K562 (cell line): ENCODE results near the gene NFIB. TPM values are rescaled to one million over a fixed set of nuclear protein-coding genes. Genes with fewer than 3 reads are reported as not detected.

ENCODE experiments used
- ATAC-seq: fragments of 200-7000 bp; cut with Tn5 transposase; 3 replicates; pipeline ENCODE4 v1.9.1; 2020; ENCODE audit warnings: moderate library complexity
- BruUV-seq: library from RNA; stranded (reverse); fragments of 400-500 nt; replicated peaks from 2 replicates; lab custom pipeline; 2021; lab: Mats Ljungman, UMichigan
- CTCF ChIA-PET: fragments of 300-600 bp; formaldehyde crosslinking; extraction: SDS; loops from one replicate; lab custom pipeline; 2021; ENCODE audit warnings: low intra/inter-chr PET ratio; lab: Yijun Ruan, JAX
- POLR2A ChIA-PET: fragments of 300-600, 350-650 bp; sonication (Branson Sonifier 250); formaldehyde crosslinking; extraction: SDS; loops from one replicate; lab custom pipeline; 2021; ENCODE audit warnings: antibody characterized with exemption, inconsistent platforms; lab: Yijun Ruan, JAX
- DNase-seq, 4 experiments: peaks; one replicate each; pipeline versions ENCODE4 v3.0.0 to v3.0.0-alpha.2; 2011 to 2018; ENCODE audit warnings: low spot score in 3 of 4, mixed read lengths in 3 of 4; ENCODE audit errors: extremely low read depth in 1 of 4
- FAIRE-seq: peaks from 2 replicates; lab custom pipeline; 2011; peaks lifted over from hg19 to GRCh38; lab: Jason Lieb, UNC
- H2AFZ ChIP-seq: 2 replicates; pipeline ENCODE4 v1.6.0; 2011; ENCODE audit warnings: low read depth, low read length, control low read depth, inconsistent platforms
- H3K27ac ChIP-seq: fragments of 200-600 bp; 3 replicates; pipeline ENCODE4 v1.8.0; 2011; ENCODE audit warnings: low read depth, mild to moderate bottlenecking, control low read depth, inconsistent platforms, low read length, moderate library complexity, mixed read lengths; ENCODE audit errors: extremely low read depth
- H3K27me3 ChIP-seq, 2 experiments: fragments of 300-600 bp in 1 of 2; 2 replicates in 1 of 2; 3 replicates in 1 of 2; pipeline versions ENCODE4 v1.6.0 to v1.8.0; 2011; ENCODE audit warnings: inconsistent platforms in 2 of 2, low read length in 2 of 2, mild to moderate bottlenecking in 1 of 2, mixed read lengths in 1 of 2, moderate library complexity in 1 of 2; ENCODE audit not compliant: control insufficient read depth in 2 of 2, insufficient read depth in 2 of 2
- H3K36me3 ChIP-seq: fragments of 300-600 bp; 3 replicates; pipeline ENCODE4 v1.8.0; 2011; ENCODE audit warnings: mild to moderate bottlenecking, low read length, inconsistent platforms; ENCODE audit not compliant: control insufficient read depth, insufficient read depth
- H3K4me1 ChIP-seq, 2 experiments: fragments of 200-600 bp in 1 of 2; replicated peaks in 1 of 2; 2 replicates in 1 of 2; 3 replicates in 1 of 2; pipeline versions ENCODE4 v1.5.1 to v1.8.0; 2011; ENCODE audit warnings: inconsistent platforms in 2 of 2, low read length in 2 of 2, mild to moderate bottlenecking in 1 of 2, mixed read lengths in 1 of 2, moderate library complexity in 1 of 2; ENCODE audit not compliant: control insufficient read depth in 2 of 2, insufficient read depth in 2 of 2
- H3K4me2 ChIP-seq: 2 replicates; pipeline ENCODE4 v1.6.1; 2011; ENCODE audit warnings: low read length, control low read depth, inconsistent platforms, mixed read lengths; ENCODE audit not compliant: insufficient read depth
- H3K4me3 ChIP-seq: fragments of 200-600 bp; sonication (generic), shearing (Covaris generic); 2 replicates; pipeline ENCODE4 v1.5.1; 2016; ENCODE audit warnings: control low read depth, inconsistent platforms
- H3K79me2 ChIP-seq: fragments of 200-600 bp; 3 replicates; pipeline ENCODE4 v1.8.0; 2011; ENCODE audit warnings: low read length, inconsistent platforms; ENCODE audit not compliant: control insufficient read depth, insufficient read depth
- H3K9ac ChIP-seq, 2 experiments: 2 replicates each; pipeline versions ENCODE4 v1.6.0 to v1.6.1; 2011; ENCODE audit warnings: low read depth in 2 of 2, low read length in 2 of 2, control low read depth in 1 of 2, inconsistent platforms in 1 of 2, mild to moderate bottlenecking in 1 of 2, mixed read lengths in 1 of 2; ENCODE audit not compliant: insufficient read depth in 1 of 2
- H3K9me1 ChIP-seq: one replicate; pipeline ENCODE4 v1.6.0; 2011; ENCODE audit warnings: inconsistent platforms, mild to moderate bottlenecking, low read length, moderate library complexity; ENCODE audit not compliant: control insufficient read depth, insufficient read depth
- H3K9me3 ChIP-seq: replicated peaks from 2 replicates; pipeline ENCODE4 v1.5.1; 2011; ENCODE audit warnings: low read depth, low read length, inconsistent platforms; ENCODE audit not compliant: control insufficient read depth, insufficient read depth
- H4K20me1 ChIP-seq: replicated peaks from 2 replicates; pipeline ENCODE4 v1.6.1; 2011; ENCODE audit warnings: low read length, inconsistent platforms, mixed read lengths; ENCODE audit not compliant: control insufficient read depth, insufficient read depth
- CBX2 ChIP-seq: fragments of 200-600 bp; sonication (generic); IDR thresholded peaks from one replicate; pipeline ENCODE4 v1.6.1; 2012; ENCODE audit warnings: mild to moderate bottlenecking, low read length, inconsistent platforms; ENCODE audit not compliant: insufficient read depth, poor library complexity, severe bottlenecking
- ETV6 ChIP-seq, 3 experiments: fragments of 150-350 bp in 1 of 3; sonication (generic) in 1 of 3; formaldehyde crosslinking in 1 of 3; IDR thresholded peaks; 2 replicates each; pipeline versions ENCODE4 v1.6.1 to v1.8.0; 2014 to 2022; ENCODE audit warnings: borderline replicate concordance in 2 of 3, low read depth in 2 of 3, antibody characterized with exemption in 1 of 3, low read length in 1 of 3, mild to moderate bottlenecking in 1 of 3, missing genetic modification reagents in 1 of 3
- HDAC2 ChIP-seq: fragments of 450-650 bp; IDR thresholded peaks from 2 replicates; pipeline ENCODE4 v1.6.1; 2016; ENCODE audit warnings: mild to moderate bottlenecking
- HDAC6 ChIP-seq: IDR thresholded peaks from 2 replicates; pipeline ENCODE4 v1.6.1; 2012; ENCODE audit warnings: low read depth, mild to moderate bottlenecking, control low read depth, inconsistent platforms, low read length, moderate library complexity
- KDM4B ChIP-seq, 2 experiments: fragments of 450-650 bp in 1 of 2; sonication (generic) in 1 of 2; IDR thresholded peaks; 2 replicates each; pipeline ENCODE4 v1.6.1; 2016 to 2017; ENCODE audit warnings: borderline replicate concordance in 2 of 2, antibody characterized with exemption in 1 of 2, low read depth in 1 of 2, mild to moderate bottlenecking in 1 of 2
- PRPF4 ChIP-seq: fragments of 200-400 bp; formaldehyde crosslinking; IDR thresholded peaks from one replicate; pipeline ENCODE4 v1.6.1; 2017; ENCODE audit warnings: low read length, low read depth, mild to moderate bottlenecking; ENCODE audit not compliant: insufficient read depth, poor library complexity, severe bottlenecking
- RBM14 ChIP-seq: fragments of 200-400 bp; formaldehyde crosslinking; IDR thresholded peaks from 2 replicates; pipeline ENCODE4 v1.6.1; 2018; ENCODE audit warnings: low read depth, mild to moderate bottlenecking, low read length, moderate library complexity, borderline replicate concordance; ENCODE audit not compliant: insufficient read depth
- SIRT6 ChIP-seq: IDR thresholded peaks from one replicate; pipeline ENCODE4 v1.6.1; 2012; ENCODE audit warnings: low read depth, mild to moderate bottlenecking, control low read depth, inconsistent platforms, low read length, moderate library complexity
- ZC3H8 ChIP-seq: fragments of 450-650 bp; IDR thresholded peaks from 2 replicates; pipeline ENCODE4 v1.6.1; 2017
- ZNF586 ChIP-seq: fragments of 450-650 bp; formaldehyde crosslinking; conservative IDR thresholded peaks from 2 replicates; pipeline ENCODE4 v1.4.0; 2020; ENCODE audit warnings: mild to moderate bottlenecking, moderate library complexity
- ZNF77 ChIP-seq: fragments of 250-450 bp; sonication (Bioruptor Pico); IDR thresholded peaks from 2 replicates; pipeline ENCODE4 v1.5.0; 2020
- WGBS: fragments of 100-300 bp; shearing (Covaris generic); methylation state at CpG from one replicate; pipeline ENCODE4 v1.1.6; 2016; ENCODE audit warnings: low coverage, mixed read lengths; ENCODE audit not compliant: insufficient coverage; ENCODE audit errors: missing lambda C conversion rate; 5-methylcytosine and 5-hydroxymethylcytosine counted together
- in situ Hi-C: fragments of 300-500 bp; cut with MboI; formaldehyde crosslinking; loops from 4 replicates; pipeline ENCODE4 v1.15.0; 2018; ENCODE audit warnings: inconsistent platforms, mixed read lengths
- intact Hi-C: fragments of 100-400 bp; cut with micrococcal nuclease; formaldehyde crosslinking; loops from 2 replicates; pipeline ENCODE4 v1.14.2; 2022
- polyA plus RNA-seq, 8 experiments: library from polyadenylated mRNA; depleted of rRNA in 4 of 8; stranded (reverse) in 5 of 8; unstranded in 3 of 8; fragments of >200 nt; fragmentation: Nextera tagmentation in 2 of 8; fragmentation: Illumina TruSeq in 1 of 8; extraction: Ambion mirVana in 2 of 8; extraction: Trizol in 1 of 8; gene quantifications; 2 replicates each; pipeline versions ENCODE4 v1.2.1 to v1.2.3, GENCODE V29; 2011 to 2014; ENCODE audit warnings: inconsistent platforms in 1 of 8, missing spikeins in 1 of 8
- total RNA-seq, 7 experiments: library from RNA; depleted of rRNA in 6 of 7; stranded (reverse); fragments of >200 nt in 6 of 7; fragmentation: Illumina TruSeq in 2 of 7; extraction: Trizol in 2 of 7; gene quantifications; 2 replicates each; pipeline versions ENCODE4 v1.2.1 to v1.2.3, GENCODE V29; 2011 to 2021; ENCODE audit warnings: low replicate concordance in 1 of 7
- TF ChIP-seq, protein P1 (sequence below): sonication (generic); formaldehyde crosslinking; IDR thresholded peaks from 2 replicates; pipeline ENCODE4 v1.8.0; 2023; ENCODE audit warnings: missing genetic modification reagents, mild to moderate bottlenecking, borderline replicate concordance

NFIB gene
- total and polyA plus RNA-seq, 9 of the 15 experiments (the other 6 are each of a cell fraction or from before 2014, with no cell fraction given): 1.2 to 3.3 (median 1.9) TPM

DNA sequence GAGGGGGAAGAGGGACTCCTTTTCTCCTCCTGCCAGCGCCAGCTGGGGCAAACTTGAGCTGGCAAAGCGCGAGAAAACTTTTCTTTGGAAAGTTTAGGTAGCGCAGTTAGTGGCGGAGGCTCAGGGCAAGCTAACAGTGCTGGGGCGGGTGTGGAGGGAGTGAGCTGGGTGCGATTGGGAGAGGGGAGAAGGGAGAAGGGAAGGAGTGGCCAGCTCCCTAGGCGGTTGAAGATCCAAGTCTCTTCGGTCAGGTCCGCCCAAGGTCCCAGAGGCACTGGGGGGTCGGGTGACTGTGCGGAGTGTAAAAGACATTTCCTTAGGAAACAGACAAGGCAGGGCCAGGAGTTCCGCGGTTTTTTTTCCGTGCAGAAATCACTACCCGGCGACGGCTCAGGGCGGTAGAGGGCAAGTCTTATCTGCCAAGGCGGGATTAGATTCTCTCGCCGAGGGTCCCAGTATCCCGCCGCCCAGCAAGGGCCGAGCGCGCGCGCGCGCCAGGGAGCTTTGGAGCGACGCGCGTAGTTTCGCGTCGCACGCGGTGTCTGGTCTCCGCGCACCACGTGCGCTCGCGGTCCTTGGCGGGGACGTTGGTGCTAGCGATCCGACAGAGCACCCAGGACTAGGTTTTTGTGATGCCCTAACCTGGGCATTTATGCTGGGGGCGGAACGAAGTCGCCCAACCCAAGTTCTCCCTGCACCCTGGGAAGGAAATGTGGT is 33.6 kb upstream of the NFIB start:
- no peak overlapping the region for H2AFZ ChIP-seq

More for the DNA sequence above, 33.6 kb upstream of the NFIB start:
- no peak overlapping the region for H3K9ac ChIP-seq
- WGBS: 87% methylated on average over 14 of the region's 53 CpGs
- BruUV-seq: no TSS peak
- CTCF ChIA-PET: no interaction called here
- H3K27ac ChIP-seq: no peak overlapping the region
- ATAC-seq (no peak), FAIRE-seq (no peak), DNase-seq (no peak)
- H4K20me1 ChIP-seq: no peaks in the 10 kb centered on the region
- no peaks in the 10 kb centered on the region for H3K79me2 ChIP-seq
- H3K9me1 ChIP-seq: no peaks in the 10 kb centered on the region
- POLR2A ChIA-PET: interaction anchor here (0.6 kb wide), 1 partner anchor 1112 kb away, joined by 4 read pairs; no protein-coding TSS in a partner anchor
- no peak overlapping the region for H3K4me3 ChIP-seq
- peaks cover 0 to 6% of the 10 kb centered on the region in 2 experiments; a peak in 1 of 5 replicates for H3K27me3 ChIP-seq
- H3K36me3 ChIP-seq: no peaks in the 10 kb centered on the region
- TF ChIP-seq SIRT6 (no peak), ZNF77 (no peak), RBM14 (no peak), ETV6 (IDR thresholded peaks at IDR 0.05; ENCODE audit: borderline replicate concordance in 1 of 2, low read depth in 2 of 2, low read length in 1 of 2) (no peak), ETV6 (CRISPR knock-in tag; IDR thresholded peaks at IDR 0.05; ENCODE audit: borderline replicate concordance) (no peak), CBX2 (no peak), HDAC2 (no peak), ZNF586 (CRISPR knock-in tag) (no peak), HDAC6 (no peak), ZC3H8 (no peak), PRPF4 (no peak), KDM4B (IDR thresholded peaks at IDR 0.05; ENCODE audit: borderline replicate concordance in 2 of 2, low read depth in 1 of 2) (no peak)
- TF ChIP-seq, protein P1, sequence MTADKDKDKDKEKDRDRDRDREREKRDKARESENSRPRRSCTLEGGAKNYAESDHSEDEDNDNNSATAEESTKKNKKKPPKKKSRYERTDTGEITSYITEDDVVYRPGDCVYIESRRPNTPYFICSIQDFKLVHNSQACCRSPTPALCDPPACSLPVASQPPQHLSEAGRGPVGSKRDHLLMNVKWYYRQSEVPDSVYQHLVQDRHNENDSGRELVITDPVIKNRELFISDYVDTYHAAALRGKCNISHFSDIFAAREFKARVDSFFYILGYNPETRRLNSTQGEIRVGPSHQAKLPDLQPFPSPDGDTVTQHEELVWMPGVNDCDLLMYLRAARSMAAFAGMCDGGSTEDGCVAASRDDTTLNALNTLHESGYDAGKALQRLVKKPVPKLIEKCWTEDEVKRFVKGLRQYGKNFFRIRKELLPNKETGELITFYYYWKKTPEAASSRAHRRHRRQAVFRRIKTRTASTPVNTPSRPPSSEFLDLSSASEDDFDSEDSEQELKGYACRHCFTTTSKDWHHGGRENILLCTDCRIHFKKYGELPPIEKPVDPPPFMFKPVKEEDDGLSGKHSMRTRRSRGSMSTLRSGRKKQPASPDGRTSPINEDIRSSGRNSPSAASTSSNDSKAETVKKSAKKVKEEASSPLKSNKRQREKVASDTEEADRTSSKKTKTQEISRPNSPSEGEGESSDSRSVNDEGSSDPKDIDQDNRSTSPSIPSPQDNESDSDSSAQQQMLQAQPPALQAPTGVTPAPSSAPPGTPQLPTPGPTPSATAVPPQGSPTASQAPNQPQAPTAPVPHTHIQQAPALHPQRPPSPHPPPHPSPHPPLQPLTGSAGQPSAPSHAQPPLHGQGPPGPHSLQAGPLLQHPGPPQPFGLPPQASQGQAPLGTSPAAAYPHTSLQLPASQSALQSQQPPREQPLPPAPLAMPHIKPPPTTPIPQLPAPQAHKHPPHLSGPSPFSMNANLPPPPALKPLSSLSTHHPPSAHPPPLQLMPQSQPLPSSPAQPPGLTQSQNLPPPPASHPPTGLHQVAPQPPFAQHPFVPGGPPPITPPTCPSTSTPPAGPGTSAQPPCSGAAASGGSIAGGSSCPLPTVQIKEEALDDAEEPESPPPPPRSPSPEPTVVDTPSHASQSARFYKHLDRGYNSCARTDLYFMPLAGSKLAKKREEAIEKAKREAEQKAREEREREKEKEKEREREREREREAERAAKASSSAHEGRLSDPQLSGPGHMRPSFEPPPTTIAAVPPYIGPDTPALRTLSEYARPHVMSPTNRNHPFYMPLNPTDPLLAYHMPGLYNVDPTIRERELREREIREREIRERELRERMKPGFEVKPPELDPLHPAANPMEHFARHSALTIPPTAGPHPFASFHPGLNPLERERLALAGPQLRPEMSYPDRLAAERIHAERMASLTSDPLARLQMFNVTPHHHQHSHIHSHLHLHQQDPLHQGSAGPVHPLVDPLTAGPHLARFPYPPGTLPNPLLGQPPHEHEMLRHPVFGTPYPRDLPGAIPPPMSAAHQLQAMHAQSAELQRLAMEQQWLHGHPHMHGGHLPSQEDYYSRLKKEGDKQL: no peak
- H3K9me3 ChIP-seq: no peaks in the 10 kb centered on the region; the same call in 1 of the 2 replicates
- no peak overlapping the region for H3K4me2 ChIP-seq
- no peaks in the 10 kb centered on the region for H3K4me1 ChIP-seq
- intact Hi-C loops (no loop called here), in situ Hi-C loops (no loop called here)
